Stomach (tissue), 9 donors: Measurements from ENCODE around the gene NR6A1. TPM values are rescaled to one million over a fixed set of nuclear protein-coding genes. Genes with fewer than 3 reads are reported as not detected.
A peak's percentile ranks its signal among the peaks of the same experiment; 100 is the strongest.

Experiments used
- DNase-seq, 2 donors: peaks; one replicate each; pipeline versions ENCODE4 v3.0.0 to v3.0.0-alpha.2; 2013 to 2019
- H3K27ac ChIP-seq, 5 donors: fragments of 200-600 bp in 4 of 5; sonication (generic) in 4 of 5; one replicate each; pipeline ENCODE4 v1.5.1; 2013 to 2019; ENCODE audit warnings: mild to moderate bottlenecking in 1 of 5, moderate library complexity in 1 of 5
- H3K27me3 ChIP-seq, 3 donors: fragments of 200-600 bp; sonication (generic); one replicate each; pipeline ENCODE4 v1.5.1; 2017 to 2019; ENCODE audit warnings: mixed run types in 1 of 3
- H3K36me3 ChIP-seq, 4 donors: fragments of 200-600 bp; sonication (generic); 1 replicate in 3 of 4; 2 replicates in 1 of 4; pipeline ENCODE4 v1.5.1; 2016 to 2019
- H3K4me1 ChIP-seq, 4 donors: fragments of 200-600 bp; sonication (generic); one replicate each; pipeline ENCODE4 v1.5.1; 2016 to 2019
- H3K4me3 ChIP-seq, 4 donors: fragments of 200-600 bp; sonication (generic) in 3 of 4; one replicate each; pipeline ENCODE4 v1.5.1; 2016 to 2019; ENCODE audit warnings: mild to moderate bottlenecking in 1 of 4
- H3K9me3 ChIP-seq, 4 donors: fragments of 200-600 bp; sonication (generic); one replicate each; pipeline ENCODE4 v1.5.1; 2016 to 2019
- CTCF ChIP-seq, 7 experiments: fragments of 450-650 bp in 4 of 7; fragments of 200-600 bp in 3 of 7; sonication (generic) in 3 of 7; IDR thresholded peaks; one replicate each; pipeline ENCODE4 v1.5.1; 2016 to 2019; ENCODE audit warnings: antibody characterized with exemption in 7 of 7, control low read depth in 2 of 7, mild to moderate bottlenecking in 1 of 7
- EP300 ChIP-seq: sonication (generic); formaldehyde crosslinking; IDR thresholded peaks from one replicate; pipeline ENCODE4 v1.6.1; 2017; ENCODE audit warnings: antibody characterized with exemption
- POLR2A ChIP-seq, 4 donors: fragments of 450-650 bp; IDR thresholded peaks; one replicate each; pipeline ENCODE4 v1.6.1; 2016; ENCODE audit warnings: antibody characterized with exemption in 4 of 4, control low read depth in 2 of 4, mild to moderate bottlenecking in 1 of 4, moderate library complexity in 1 of 4
- POLR2AphosphoS5 ChIP-seq, 3 donors: sonication (generic); formaldehyde crosslinking; IDR thresholded peaks; one replicate each; pipeline ENCODE4 v1.6.1; 2016; ENCODE audit warnings: antibody characterized with exemption in 3 of 3
- WGBS, 5 donors: extraction: QIAGEN DNeasy Blood & Tissue Kit in 3 of 5; methylation state at CpG; one replicate each; pipeline versions ENCODE4 v1.1.5 to v1.1.7; 2013 to 2018; 5-methylcytosine and 5-hydroxymethylcytosine counted together
- intact Hi-C: fragments of 100-400 bp; cut with DNase I; formaldehyde crosslinking; loops from one replicate; pipeline ENCODE4 v1.15.1; 2023; ENCODE audit warnings: low total_unique reads
- polyA plus RNA-seq, 3 donors: library from polyadenylated mRNA; stranded (reverse); fragments of 200-250 nt; gene quantifications; one replicate each; pipeline ENCODE4 v1.2.3, GENCODE V29; 2013
- total RNA-seq, 5 donors: library from RNA; depleted of rRNA; stranded (reverse); fragments of >200 nt; gene quantifications; one replicate each; pipeline versions ENCODE4 v1.1.0 to v1.2.3, GENCODE V29; 2014 to 2016
- donor health status: healthy with polysubstance abuse.
- donor health status: Bipolar disorder and iron deficiency.
- donor health status: healthy.

Gene NR6A1
- total and polyA plus RNA-seq, 8 donors = 0.15 to 3.2 (median 1.5) TPM; not detected in 1

- intact Hi-C loops = no loop called here
- no peak for DNase-seq
- 74 to 84% (median 79%) methylated on average over 3 of the region's 3 CpGs for WGBS, 5 donors
- H3K9me3 ChIP-seq = no peaks in the 10 kb centered on the region
- no peaks in the 10 kb centered on the region for H3K36me3 ChIP-seq
- peaks cover 0 to 11% (median 3%) of the 10 kb centered on the region in 4 donors for H3K4me1 ChIP-seq
- no peak overlapping the region for H3K27ac ChIP-seq
- no peak for TF ChIP-seq POLR2A (IDR thresholded peaks at IDR 0.05)
- no peak for TF ChIP-seq POLR2AphosphoS5 (IDR thresholded peaks at IDR 0.05)
- no peak for TF ChIP-seq EP300
- no peak for TF ChIP-seq CTCF (IDR thresholded peaks at IDR 0.05)
- no peak overlapping the region for H3K4me3 ChIP-seq
- peaks cover 0 to 3% (median 3%) of the 10 kb centered on the region in 3 donors for H3K27me3 ChIP-seq
Observed at GRCh38 chr9:124555043-124555442, 216.1 kb downstream of the NR6A1 start.

GRCh38 chr9:124553738-124554137, 217.4 kb downstream of the NR6A1 start:
- Histone ChIP-seq H3K4me3 (no peak overlapping the region), H3K36me3 (no peaks in the 10 kb centered on the region), H3K4me1 (peaks cover 0 to 6% (median 2%) of the 10 kb centered on the region in 4 donors), H3K27ac (no peak overlapping the region), H3K9me3 (no peaks in the 10 kb centered on the region), H3K27me3 (peaks cover 0 to 3% (median 3%) of the 10 kb centered on the region in 3 donors)
- TF ChIP-seq POLR2AphosphoS5 (IDR thresholded peaks at IDR 0.05) = no peak
- TF ChIP-seq EP300 = no peak
- TF ChIP-seq CTCF (IDR thresholded peaks at IDR 0.05) = no peak
- no peak for TF ChIP-seq POLR2A (IDR thresholded peaks at IDR 0.05)
- WGBS, 5 donors = 28 to 53% (median 39%) methylated on average over 3 of the region's 3 CpGs
- DNase-seq = no peak
- intact Hi-C loops = no loop called here

- intact Hi-C loops = no loop called here
- H3K9me3 ChIP-seq = no peaks in the 10 kb centered on the region
- TF ChIP-seq POLR2AphosphoS5 (IDR thresholded peaks at IDR 0.05) (no peak), EP300 (no peak), CTCF (IDR thresholded peaks at IDR 0.05) (no peak), POLR2A (IDR thresholded peaks at IDR 0.05) (no peak)
- H3K36me3 ChIP-seq = no peaks in the 10 kb centered on the region
- H3K4me1 ChIP-seq = peaks cover 0 to 6% (median 2%) of the 10 kb centered on the region in 4 donors
- 85 to 97% (median 90%) methylated on average over 2 of the region's 2 CpGs for WGBS, 5 donors
- no peak overlapping the region for H3K27ac ChIP-seq
- DNase-seq = no peak
- no peak overlapping the region for H3K4me3 ChIP-seq
- H3K27me3 ChIP-seq = peaks cover 0 to 3% (median 3%) of the 10 kb centered on the region in 3 donors
Observed at GRCh38 chr9:124552273-124552605, 218.9 kb downstream of the NR6A1 start.

GRCh38 chr9:124551472-124552272, 219.4 kb downstream of the NR6A1 start:
- intact Hi-C loops = no loop called here
- no peaks in the 10 kb centered on the region for H3K36me3 ChIP-seq
- 9 to 14% (median 10%) methylated on average over 4 of the region's 4 CpGs for WGBS, 5 donors
- peaks cover 0 to 6% (median 2%) of the 10 kb centered on the region in 4 donors for H3K4me1 ChIP-seq
- TF ChIP-seq POLR2AphosphoS5 (IDR thresholded peaks at IDR 0.05) = no peak
- TF ChIP-seq POLR2A (IDR thresholded peaks at IDR 0.05) = no peak
- no peak for TF ChIP-seq EP300
- peak in 4 of 7 experiments; percentile 26 to 42 (median 34) for TF ChIP-seq CTCF (IDR thresholded peaks at IDR 0.05)
- no peak overlapping the region for H3K4me3 ChIP-seq
- no peaks in the 10 kb centered on the region for H3K9me3 ChIP-seq
- no peak overlapping the region for H3K27ac ChIP-seq
- DNase-seq = peak; percentile 38 to 79
- peaks cover 0 to 3% (median 3%) of the 10 kb centered on the region in 3 donors for H3K27me3 ChIP-seq
